GM12875 (cell line): ENCODE results near the gene WDR37.
"Not testable (repeated sequence)": the region's sequence is repeated elsewhere in the genome, so short reads cannot be mapped to it uniquely, and the experiment has no call there.

Experiments used
- H3K4me3 ChIP-seq: one replicate; pipeline ENCODE4 v1.5.1; 2011; ENCODE audit warnings: low read depth, low read length, control low read depth
- CTCF ChIP-seq: IDR thresholded peaks from 2 replicates; pipeline ENCODE4 v1.5.1; 2011; ENCODE audit warnings: low read depth, mild to moderate bottlenecking, control low read depth, inconsistent platforms, low read length, moderate library complexity, borderline replicate concordance; ENCODE audit not compliant: insufficient read depth

WDR37 gene

GRCh38 chr10:1056326-1057105, at the start of gene WDR37:
WDR37 (plus strand) TSS chr10:1056385; CDS start chr10:1072156, 15,771 bp downstream.
- peak within 1 kb of the TSS; percentile 93 for H3K4me3 ChIP-seq

GRCh38 chr10:1006573-1006972, 49.6 kb upstream of the WDR37 start:
- H3K4me3 ChIP-seq = no peak overlapping the region
- no peak for TF ChIP-seq CTCF

More at GRCh38 chr10:1056326-1057105, at the start of gene WDR37:
- TF ChIP-seq CTCF = no peak

- no peak for TF ChIP-seq CTCF
- H3K4me3 ChIP-seq = no peak overlapping the region
These were observed 48.6 kb upstream of the WDR37 start for GRCh38 chr10:1007583-1007982.

- no peak for TF ChIP-seq CTCF
- H3K4me3 ChIP-seq = no peak overlapping the region
These were observed 47.1 kb upstream of the WDR37 start for GRCh38 chr10:1009071-1009494.

GRCh38 chr10:1009947-1010346, 46.2 kb upstream of the WDR37 start:
- not testable (repeated sequence) for H3K4me3 ChIP-seq

- no peak for TF ChIP-seq CTCF
- H3K4me3 ChIP-seq = no peak overlapping the region
These were observed 45.5 kb upstream of the WDR37 start for GRCh38 chr10:1010703-1011102.

- H3K4me3 ChIP-seq = no peak overlapping the region
- no peak for TF ChIP-seq CTCF
These were observed 44.5 kb upstream of the WDR37 start for GRCh38 chr10:1011696-1012095.
